Sigmoid colon (tissue), 7 donors: ENCODE results near the gene PDE11A. TPM values are rescaled to one million over a fixed set of nuclear protein-coding genes. Genes with fewer than 3 reads are reported as not detected.

Experiments used
- DNase-seq: peaks from one replicate; pipeline ENCODE4 v3.0.0-alpha.2; 2019
- H3K27ac ChIP-seq, 4 donors: fragments of 200-600 bp; sonication (generic); one replicate each; pipeline ENCODE4 v1.5.1; 2016 to 2019; ENCODE audit warnings: mild to moderate bottlenecking in 1 of 4
- H3K27me3 ChIP-seq, 3 donors: fragments of 200-600 bp; sonication (generic); one replicate each; pipeline ENCODE4 v1.5.1; 2019; ENCODE audit warnings: mild to moderate bottlenecking in 1 of 3
- H3K36me3 ChIP-seq, 4 donors: fragments of 200-600 bp; sonication (generic); one replicate each; pipeline ENCODE4 v1.5.1; 2016 to 2019
- H3K4me1 ChIP-seq, 4 donors: fragments of 200-600 bp; sonication (generic); one replicate each; pipeline ENCODE4 v1.5.1; 2017 to 2019
- H3K4me3 ChIP-seq, 4 donors: fragments of 200-600 bp; sonication (generic); one replicate each; pipeline ENCODE4 v1.5.1; 2017 to 2019; ENCODE audit warnings: mild to moderate bottlenecking in 2 of 4, moderate library complexity in 1 of 4
- H3K9me3 ChIP-seq, 4 donors: fragments of 200-600 bp in 3 of 4; sonication (generic) in 3 of 4; one replicate each; pipeline versions ENCODE4 v1.5.1 to v1.6.1; 2013 to 2019
- CTCF ChIP-seq, 4 experiments: fragments of 450-650 bp in 3 of 4; fragments of 200-600 bp in 1 of 4; IDR thresholded peaks; one replicate each; pipeline ENCODE4 v1.5.1; 2016 to 2019; ENCODE audit warnings: antibody characterized with exemption in 4 of 4, mild to moderate bottlenecking in 3 of 4, moderate library complexity in 2 of 4
- EP300 ChIP-seq, 4 donors: sonication (generic); formaldehyde crosslinking; IDR thresholded peaks; one replicate each; pipeline ENCODE4 v1.6.1; 2017; ENCODE audit warnings: antibody characterized with exemption in 4 of 4
- POLR2A ChIP-seq, 2 donors: fragments of 450-650 bp; IDR thresholded peaks; one replicate each; pipeline ENCODE4 v1.6.1; 2016; ENCODE audit warnings: antibody characterized with exemption in 2 of 2, mild to moderate bottlenecking in 2 of 2, moderate library complexity in 2 of 2
- POLR2AphosphoS5 ChIP-seq, 4 donors: sonication (generic); formaldehyde crosslinking; IDR thresholded peaks; one replicate each; pipeline ENCODE4 v1.6.1; 2017; ENCODE audit warnings: antibody characterized with exemption in 4 of 4
- WGBS, 2 donors: extraction: QIAGEN DNeasy Blood & Tissue Kit; methylation state at CpG; one replicate each; pipeline ENCODE4 v1.1.7; 2013; 5-methylcytosine and 5-hydroxymethylcytosine counted together
- intact Hi-C: fragments of 100-400 bp; cut with DNase I; formaldehyde crosslinking; loops from one replicate; pipeline ENCODE4 v1.15.1; 2023
- polyA plus RNA-seq, 3 donors: library from polyadenylated mRNA; stranded (reverse); fragments of 200-250 nt; gene quantifications; one replicate each; pipeline ENCODE4 v1.2.3, GENCODE V29; 2013
- total RNA-seq, 4 donors: library from RNA; depleted of rRNA; stranded (reverse); fragments of >200 nt; gene quantifications; one replicate each; pipeline ENCODE4 v1.1.0, GENCODE V29; 2016
- donor health status: healthy with polysubstance abuse.
- donor health status: Bipolar disorder and iron deficiency.
- donor health status: healthy.

The PDE11A gene
- total and polyA plus RNA-seq, 7 donors: 0.57 to 16.8 (median 4.3) TPM; not detected in 2

GRCh38 chr2:177972782-177973181 lies 99.8 kb downstream of the PDE11A start:
- Histone ChIP-seq H3K27ac (no peak overlapping the region), H3K9me3 (no peaks in the 10 kb centered on the region), H3K4me1 (no peaks in the 10 kb centered on the region), H3K27me3 (no peaks in the 10 kb centered on the region), H3K4me3 (no peak overlapping the region), H3K36me3 (no peaks in the 10 kb centered on the region)
- TF ChIP-seq EP300 (IDR thresholded peaks at IDR 0.05): no peak
- TF ChIP-seq POLR2A (IDR thresholded peaks at IDR 0.05): no peak
- TF ChIP-seq CTCF (IDR thresholded peaks at IDR 0.05): no peak
- TF ChIP-seq POLR2AphosphoS5 (IDR thresholded peaks at IDR 0.05): no peak
- 79 to 90% methylated on average over 7 of the region's 8 CpGs for WGBS, 2 donors
- intact Hi-C loops: no loop called here
- no peak for DNase-seq

- TF ChIP-seq POLR2AphosphoS5 (IDR thresholded peaks at IDR 0.05) (no peak), EP300 (IDR thresholded peaks at IDR 0.05) (no peak), POLR2A (IDR thresholded peaks at IDR 0.05) (no peak), CTCF (IDR thresholded peaks at IDR 0.05) (no peak)
Measured at GRCh38 chr2:177972123-177972522, 100.5 kb downstream of the PDE11A start.

GRCh38 chr2:177970670-177971454 lies 101.7 kb downstream of the PDE11A start:
- TF ChIP-seq POLR2AphosphoS5 (IDR thresholded peaks at IDR 0.05) (no peak), POLR2A (IDR thresholded peaks at IDR 0.05) (no peak), EP300 (IDR thresholded peaks at IDR 0.05) (no peak), CTCF (IDR thresholded peaks at IDR 0.05) (no peak)
- Histone ChIP-seq H3K4me3 (no peak overlapping the region), H3K27ac (no peak overlapping the region), H3K36me3 (no peaks in the 10 kb centered on the region), H3K4me1 (no peaks in the 10 kb centered on the region), H3K27me3 (no peaks in the 10 kb centered on the region), H3K9me3 (no peaks in the 10 kb centered on the region)
- intact Hi-C loops: no loop called here
- no peak for DNase-seq
- 83 to 90% methylated on average over 3 of the region's 3 CpGs for WGBS, 2 donors

More at GRCh38 chr2:177972123-177972522, 100.5 kb downstream of the PDE11A start:
- no peak for DNase-seq
- H3K27ac ChIP-seq: no peak overlapping the region
- H3K9me3 ChIP-seq: no peaks in the 10 kb centered on the region
- H3K27me3 ChIP-seq: no peaks in the 10 kb centered on the region
- no peaks in the 10 kb centered on the region for H3K4me1 ChIP-seq
- H3K4me3 ChIP-seq: no peak overlapping the region
- intact Hi-C loops: no loop called here
- no peaks in the 10 kb centered on the region for H3K36me3 ChIP-seq

GRCh38 chr2:177964892-177965291 lies 107.7 kb downstream of the PDE11A start:
- no peaks in the 10 kb centered on the region for H3K9me3 ChIP-seq
- no peak for DNase-seq
- intact Hi-C loops: no loop called here
- H3K27ac ChIP-seq: no peak overlapping the region
- no peak for TF ChIP-seq EP300 (IDR thresholded peaks at IDR 0.05)
- no peak for TF ChIP-seq CTCF (IDR thresholded peaks at IDR 0.05)
- TF ChIP-seq POLR2AphosphoS5 (IDR thresholded peaks at IDR 0.05): no peak
- TF ChIP-seq POLR2A (IDR thresholded peaks at IDR 0.05): no peak
- H3K4me3 ChIP-seq: no peak overlapping the region
- peaks cover 0 to 7% (median 0%) of the 10 kb centered on the region in 4 donors for H3K4me1 ChIP-seq
- WGBS, 2 donors: 75 to 78% methylated on average over 1 of the region's 1 CpG
- no peaks in the 10 kb centered on the region for H3K27me3 ChIP-seq
- no peaks in the 10 kb centered on the region for H3K36me3 ChIP-seq
